Stimulated activated CD4-positive, alpha-beta T cell treated with anti-CD3 and anti-CD28 coated beads, TNF-alpha, amount 100 ng/mL, for 4 hours (primary cell): ENCODE results near the gene PLXNA1.

Source experiments
- DNase-seq, 3 experiments: peaks; one replicate each; pipeline ENCODE4 v3.0.0-alpha.2; 2020; ENCODE audit warnings: low read depth in 3 of 3

The PLXNA1 gene

DNA sequence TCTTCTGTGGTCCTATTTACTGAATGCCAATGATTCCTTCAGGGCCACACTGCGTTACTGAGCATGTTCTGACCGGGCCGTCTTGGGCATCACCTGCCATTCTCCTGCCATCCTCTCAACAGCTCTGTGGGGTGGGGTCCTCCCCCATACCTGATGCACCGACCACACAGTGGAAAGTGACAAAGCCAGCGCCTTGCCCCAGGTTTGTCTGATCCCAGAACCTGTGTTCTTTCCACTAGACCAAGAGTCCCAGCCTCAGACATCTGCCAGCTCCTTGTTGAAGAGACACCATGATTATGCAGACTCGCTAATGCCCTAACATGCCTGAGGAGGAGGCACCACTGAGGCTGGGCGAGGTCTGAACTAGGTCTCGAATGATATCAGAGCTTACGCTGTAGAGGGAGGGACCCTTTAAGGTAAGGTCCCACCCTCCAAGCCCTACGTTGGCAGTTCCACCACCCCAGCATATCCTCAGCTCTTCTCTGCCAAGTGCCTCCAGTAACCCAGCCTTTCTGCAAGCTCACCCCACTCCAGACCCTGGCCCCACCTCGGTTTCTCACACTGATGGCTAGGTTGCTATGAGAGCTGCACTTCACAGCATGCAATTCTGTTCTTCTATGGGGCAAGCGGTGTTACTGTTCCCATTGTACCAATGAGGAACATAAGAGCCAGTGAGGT lies 29.8 kb upstream of the PLXNA1 start:
- DNase-seq: no peak

DNA sequence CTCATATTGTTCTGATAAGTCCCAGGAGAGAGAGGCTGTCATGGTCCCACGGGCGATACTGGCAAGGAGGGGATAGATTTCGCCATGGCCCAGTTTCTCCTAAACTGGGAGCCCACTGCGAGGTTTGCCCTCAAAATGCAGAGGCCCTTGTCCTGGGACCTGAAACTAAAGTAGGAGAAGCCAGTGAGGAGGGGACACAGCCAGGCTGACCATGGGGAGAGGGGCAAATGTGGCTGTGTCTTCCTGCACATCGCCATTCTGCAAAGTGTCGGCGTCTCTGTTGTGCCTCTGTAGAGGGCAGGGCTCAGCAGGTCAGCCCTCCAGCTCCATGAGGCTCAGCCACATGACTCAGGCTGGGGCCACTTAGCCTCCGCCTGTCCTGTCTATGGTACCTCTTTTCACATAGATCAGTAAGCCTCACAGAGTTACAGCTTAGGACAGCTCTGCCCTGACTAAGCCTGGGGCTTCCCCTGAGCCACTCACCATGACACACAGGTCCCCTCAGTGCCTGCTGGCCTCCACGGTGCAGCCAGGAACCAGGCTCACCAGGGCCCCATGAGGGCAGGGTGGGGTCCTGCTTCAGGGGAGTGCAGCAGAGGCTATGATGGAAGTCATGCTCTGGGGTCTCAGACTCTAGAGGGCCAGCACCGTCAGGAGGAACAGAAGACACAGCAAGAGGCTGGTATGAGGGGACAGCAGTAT lies 28.6 kb upstream of the PLXNA1 start:
- DNase-seq: no peak

DNA sequence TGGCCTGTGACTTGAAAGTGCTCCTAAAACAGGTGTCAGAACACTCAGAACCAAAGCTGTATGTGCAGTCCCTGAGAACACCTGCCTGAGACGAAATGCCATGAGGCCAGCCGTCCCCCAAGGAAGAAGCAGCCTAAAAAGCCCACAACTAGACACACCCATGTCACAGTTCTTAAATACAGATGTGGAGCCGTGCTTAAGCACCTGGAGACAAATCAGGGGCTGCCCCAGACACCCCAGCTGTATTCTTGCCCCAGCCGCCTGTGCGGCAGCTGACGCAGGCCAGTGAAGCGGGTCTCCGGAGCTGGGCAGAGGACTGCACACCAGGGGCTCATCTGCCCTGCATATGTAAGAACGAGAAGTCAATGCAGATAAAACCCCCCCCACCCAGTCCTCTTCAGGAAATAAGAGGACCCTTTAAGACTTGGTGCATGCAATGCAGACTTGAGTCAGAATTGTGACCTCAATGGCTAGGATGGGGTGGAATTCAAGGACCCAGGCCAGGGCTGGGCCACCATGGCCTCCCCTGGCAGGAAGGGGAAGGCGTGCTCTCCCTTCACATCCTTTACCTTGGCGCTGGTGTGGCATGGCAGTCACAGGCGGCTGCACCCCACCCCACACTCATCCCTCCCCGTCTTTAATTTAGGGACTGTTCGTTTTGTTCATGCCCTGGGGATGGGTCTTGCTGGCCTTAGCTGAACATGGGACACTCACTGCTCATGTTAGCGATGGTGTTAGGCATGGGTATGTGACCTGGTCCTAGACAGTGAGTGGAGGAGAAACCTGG lies 27.7 kb upstream of the PLXNA1 start:
- no peak for DNase-seq

GRCh38 chr3:126956361-126956760 lies 26.6 kb upstream of the PLXNA1 start:
- no peak for DNase-seq

- no peak for DNase-seq
These were observed 25.9 kb upstream of the PLXNA1 start for GRCh38 chr3:126956866-126957650.

- no peak for DNase-seq
These were observed 24.9 kb upstream of the PLXNA1 start for GRCh38 chr3:126957776-126958637.

- no peak for DNase-seq
These were observed 24.3 kb upstream of the PLXNA1 start for GRCh38 chr3:126958638-126959085.

- DNase-seq: no peak
These were observed 23.6 kb upstream of the PLXNA1 start for GRCh38 chr3:126959136-126959920.

DNA sequence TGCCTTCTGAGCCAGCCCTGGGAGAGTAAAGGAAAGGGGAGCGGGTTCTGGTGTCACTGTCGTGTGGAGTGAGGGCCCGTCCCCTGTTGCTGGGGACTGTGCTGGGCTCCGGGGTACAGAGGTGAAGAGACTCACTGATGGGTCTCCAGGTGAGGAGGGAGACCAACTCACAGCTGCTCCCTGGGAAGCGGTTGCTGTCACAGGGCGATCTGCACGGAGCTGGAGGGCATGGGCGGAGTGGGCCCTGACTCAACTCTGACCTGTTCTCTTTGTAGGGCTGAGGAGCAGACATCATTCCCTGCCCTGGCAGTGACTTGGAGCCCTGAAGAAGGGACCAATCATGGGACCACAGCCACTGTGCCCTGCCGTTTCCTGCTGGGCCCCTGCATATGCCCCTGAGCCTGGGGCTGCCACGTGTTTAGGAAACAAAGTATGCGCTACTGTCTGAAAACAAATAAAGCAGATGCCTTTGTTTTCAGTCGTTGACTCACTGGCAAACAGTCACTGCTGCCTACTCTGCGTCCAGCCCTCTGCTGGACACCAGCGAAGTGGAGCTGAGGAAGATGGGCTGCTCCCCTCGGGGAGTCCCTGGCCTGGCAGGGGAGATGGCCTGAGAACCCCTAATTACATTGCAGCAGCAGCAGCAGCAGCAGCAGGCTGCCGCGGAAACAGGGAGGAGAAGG lies 22.9 kb upstream of the PLXNA1 start:
- no peak for DNase-seq

DNA sequence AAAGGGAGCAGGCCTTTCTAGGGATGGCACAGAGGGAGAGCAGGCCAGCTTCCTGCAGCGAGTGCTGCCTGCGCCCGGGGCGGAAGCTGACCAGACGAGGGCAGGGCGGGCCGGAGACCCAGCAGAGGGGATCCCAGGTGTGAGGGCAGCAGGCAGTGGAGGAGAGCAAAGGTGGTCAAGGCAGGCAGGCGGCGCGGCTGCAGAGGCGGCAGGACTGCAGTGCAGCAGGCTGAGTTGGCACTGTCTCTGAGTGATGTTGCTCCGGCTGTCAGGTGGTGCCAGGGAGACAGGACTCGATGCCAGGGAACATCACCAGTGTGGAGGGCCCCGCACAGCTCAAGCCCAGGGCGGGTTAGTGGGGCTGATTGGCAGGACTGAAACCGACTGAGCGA lies 22.3 kb upstream of the PLXNA1 start:
- DNase-seq: no peak

DNA sequence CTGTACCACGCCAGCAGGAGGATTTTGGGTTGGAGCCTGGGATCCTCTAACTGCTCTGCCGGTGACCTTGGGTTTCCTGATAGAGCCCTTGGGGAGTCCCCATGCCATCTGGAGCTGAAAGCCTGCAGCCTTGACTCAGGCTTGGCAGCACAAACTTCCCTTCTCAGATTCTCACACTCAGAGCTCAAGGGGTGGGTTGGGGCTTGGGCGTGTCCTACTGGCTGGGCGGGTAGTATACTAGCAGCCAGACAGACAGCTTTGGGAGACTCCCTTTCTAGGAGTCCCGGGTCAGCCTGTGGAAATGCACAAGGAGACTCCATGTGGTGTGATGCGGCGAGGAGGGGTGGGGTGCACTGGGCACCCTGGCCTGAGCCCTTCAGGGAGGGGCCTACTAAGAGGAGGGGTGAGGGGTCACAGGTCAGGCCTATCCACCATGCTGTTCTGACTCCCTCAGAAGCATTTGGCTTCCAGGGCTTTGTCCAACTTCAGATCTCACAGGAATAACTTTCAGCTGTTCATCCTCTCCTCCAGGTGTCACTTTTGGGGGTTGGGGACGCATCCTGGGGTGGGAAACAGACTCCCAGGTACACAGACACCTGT lies 21.6 kb upstream of the PLXNA1 start:
- DNase-seq: no peak

DNA sequence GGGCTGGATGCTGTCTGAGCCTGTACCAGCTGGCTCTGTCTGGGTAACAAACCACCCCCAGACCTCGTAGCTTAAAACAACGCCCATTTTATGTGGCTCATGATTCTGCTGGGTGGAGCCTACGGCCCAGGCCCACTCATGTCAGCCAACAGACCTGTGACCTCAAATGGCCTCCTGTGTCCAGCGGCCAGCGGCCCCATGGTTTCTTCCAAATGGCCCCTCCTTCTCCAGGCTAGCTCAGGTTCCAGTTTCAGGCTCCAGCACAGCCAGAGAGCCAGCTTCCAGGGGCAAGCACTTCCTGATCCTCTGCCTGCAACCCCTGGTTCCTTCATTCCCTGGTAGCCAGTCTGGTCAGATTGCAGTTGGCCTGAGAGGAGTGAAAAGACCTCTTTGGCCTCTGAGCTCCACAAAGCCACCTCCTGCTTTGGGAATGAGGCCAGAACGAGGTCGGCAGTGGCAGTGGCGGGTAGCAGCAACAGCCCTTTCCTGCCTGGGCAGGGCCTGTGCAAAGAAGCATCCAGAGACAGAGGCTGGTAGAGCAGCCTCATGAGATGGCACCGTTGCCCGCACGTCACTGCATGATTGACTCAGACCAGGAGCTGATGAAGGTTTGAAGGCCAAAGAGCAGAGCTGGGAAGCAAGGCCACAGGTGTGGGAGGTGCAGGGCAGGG lies 21.0 kb upstream of the PLXNA1 start:
- no peak for DNase-seq

- DNase-seq: no peak
These were observed 20.2 kb upstream of the PLXNA1 start for GRCh38 chr3:126962756-126963155.

- DNase-seq: no peak
These were observed 19.4 kb upstream of the PLXNA1 start for GRCh38 chr3:126963261-126964190.

DNA sequence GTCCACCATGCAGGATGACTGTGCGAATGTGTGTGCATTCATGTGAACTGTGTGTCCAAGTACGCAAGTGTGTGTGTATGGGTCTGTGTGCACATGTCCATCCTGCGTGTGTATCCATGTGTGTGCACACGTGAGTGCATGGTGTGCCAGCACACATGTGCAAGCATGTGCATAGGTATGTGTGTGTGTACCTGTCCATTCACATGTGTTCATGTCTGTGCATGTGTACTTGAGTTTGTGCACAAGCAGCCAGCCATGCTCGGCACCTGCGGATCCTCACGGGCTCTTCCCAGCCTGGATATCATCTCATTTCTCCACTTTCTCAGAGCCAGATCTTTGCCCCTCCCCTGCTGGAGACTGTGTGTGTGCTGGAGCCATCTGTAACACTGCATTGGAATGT lies 18.7 kb upstream of the PLXNA1 start:
- DNase-seq: no peak

GRCh38 chr3:126964950-126965349 lies 18.0 kb upstream of the PLXNA1 start:
- DNase-seq: no peak

- DNase-seq: no peak
These were observed 17.3 kb upstream of the PLXNA1 start for GRCh38 chr3:126965526-126966080.
